D721Med (cell line): ENCODE measurements around the gene NELFCD.
"Not testable (repeated sequence)": the region's sequence is repeated elsewhere in the genome, so short reads cannot be mapped to it uniquely, and the experiment has no call there.

Source experiments
- DNase-seq: peaks from one replicate; pipeline ENCODE4 v3.0.0; 2011; ENCODE audit warnings: low spot score; ENCODE audit not compliant: insufficient read length
- FAIRE-seq: peaks from 2 replicates; lab custom pipeline; 2011; peaks lifted over from hg19 to GRCh38; lab: Jason Lieb, UNC
- CTCF ChIP-seq: IDR thresholded peaks from 2 replicates; pipeline ENCODE4 v1.5.1; 2012; ENCODE audit warnings: mild to moderate bottlenecking, control low read depth; ENCODE audit not compliant: insufficient read depth; ENCODE audit errors: missing control alignments

NELFCD gene

GRCh38 chr20:58945965-58946631 lies 35.0 kb upstream of the NELFCD start:
- FAIRE-seq (no peak), DNase-seq (no peak)
- no peak for TF ChIP-seq CTCF

GRCh38 chr20:58947797-58948388 lies 33.2 kb upstream of the NELFCD start:
- FAIRE-seq, DNase-seq: not testable (repeated sequence)

- DNase-seq (no peak), FAIRE-seq (no peak)
- peak; percentile 6 for TF ChIP-seq CTCF
Observed at GRCh38 chr20:58950603-58951002, 30.5 kb upstream of the NELFCD start.

- TF ChIP-seq CTCF = no peak
- DNase-seq (no peak), FAIRE-seq (no peak)
Observed at GRCh38 chr20:58953050-58953449, 28.0 kb upstream of the NELFCD start.

GRCh38 chr20:58956078-58956477 lies 25.0 kb upstream of the NELFCD start:
- FAIRE-seq = no peak
- TF ChIP-seq CTCF = no peak
- no peak for DNase-seq

GRCh38 chr20:58959652-58960051 lies 21.4 kb upstream of the NELFCD start:
- TF ChIP-seq CTCF = no peak
- FAIRE-seq (no peak), DNase-seq (no peak)

GRCh38 chr20:58963060-58963584 lies 17.9 kb upstream of the NELFCD start:
- DNase-seq = no peak
- TF ChIP-seq CTCF = no peak
- FAIRE-seq = no peak

GRCh38 chr20:58963922-58964321 lies 17.1 kb upstream of the NELFCD start:
- not testable (repeated sequence) for DNase-seq, FAIRE-seq
